ENCODE results near the gene CDKL1. TPM values are rescaled to one million over a fixed set of nuclear protein-coding genes. Genes with fewer than 3 reads are reported as not detected.
"Not testable (repeated sequence)": the region's sequence is repeated elsewhere in the genome, so short reads cannot be mapped to it uniquely, and the experiment has no call there.

CDKL1 gene
- total RNA-seq, 1 experiment from 2014 or later, result 67.8 TPM

- DNase-seq (ENCODE audit: low read depth), result no peak
These were observed 61.3 kb downstream of the CDKL1 start for GRCh38 chr14:50335389-50335788.

- no peak for DNase-seq (ENCODE audit: low read depth)
These were observed 62.5 kb downstream of the CDKL1 start for GRCh38 chr14:50334211-50334610.

DNA sequence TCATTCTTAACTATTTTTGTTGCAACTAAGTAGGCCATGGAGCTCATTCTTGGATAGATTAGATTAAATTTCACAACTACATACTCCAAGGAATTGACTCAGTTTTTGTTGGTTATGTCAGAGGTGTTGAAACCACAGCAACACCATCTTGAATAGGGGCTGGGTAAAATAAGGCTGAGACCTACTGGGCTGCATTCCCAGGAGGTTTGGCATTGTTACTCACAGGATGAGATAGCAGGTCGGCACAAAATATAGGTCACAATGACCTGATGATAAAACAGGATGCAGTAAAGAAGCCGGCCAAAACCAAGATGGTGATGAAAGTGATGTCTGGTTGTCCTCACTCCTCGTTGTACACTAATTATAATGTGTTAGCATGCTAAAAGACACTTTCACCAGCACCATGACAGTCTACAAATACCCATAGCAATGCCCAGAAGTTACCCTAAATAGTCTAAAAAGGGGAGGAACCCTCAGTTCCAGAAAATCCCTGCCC is 63.6 kb downstream of the CDKL1 start:
- DNase-seq (ENCODE audit: low read depth), result peak; percentile 74

GRCh38 chr14:50331596-50331995 is 65.1 kb downstream of the CDKL1 start:
- no peak for DNase-seq (ENCODE audit: low read depth)

- peak; percentile 96 for DNase-seq (ENCODE audit: low read depth)
These were observed 75.5 kb downstream of the CDKL1 start for GRCh38 chr14:50321009-50321660.

DNA sequence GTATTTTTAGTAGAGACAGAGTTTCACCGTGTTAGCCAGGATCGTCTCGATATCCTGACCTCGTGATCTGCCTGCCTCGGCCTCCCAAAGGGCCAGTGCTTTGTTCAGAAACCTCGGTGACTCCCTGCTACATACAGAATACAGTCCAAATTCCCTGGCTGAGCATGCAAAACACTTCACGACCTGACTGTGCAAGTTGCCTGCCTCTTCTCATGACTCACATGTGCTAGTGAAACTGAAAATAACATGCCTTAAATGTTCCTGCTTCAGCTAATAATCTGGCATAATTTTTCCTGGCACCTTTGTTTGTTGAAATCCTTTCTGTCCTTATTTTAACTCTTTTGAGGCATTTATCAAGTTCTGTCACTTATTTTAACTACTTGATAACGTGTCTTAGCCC is 76.4 kb downstream of the CDKL1 start:
- DNase-seq (ENCODE audit: low read depth), result no peak

GRCh38 chr14:50319721-50320120 is 77.0 kb downstream of the CDKL1 start:
- DNase-seq (ENCODE audit: low read depth), result no peak

GRCh38 chr14:50319293-50319692 is 77.4 kb downstream of the CDKL1 start:
- DNase-seq (ENCODE audit: low read depth), result peak; percentile 29

- DNase-seq (ENCODE audit: low read depth), result no peak
These were observed 78.6 kb downstream of the CDKL1 start for GRCh38 chr14:50318031-50318626.

DNA sequence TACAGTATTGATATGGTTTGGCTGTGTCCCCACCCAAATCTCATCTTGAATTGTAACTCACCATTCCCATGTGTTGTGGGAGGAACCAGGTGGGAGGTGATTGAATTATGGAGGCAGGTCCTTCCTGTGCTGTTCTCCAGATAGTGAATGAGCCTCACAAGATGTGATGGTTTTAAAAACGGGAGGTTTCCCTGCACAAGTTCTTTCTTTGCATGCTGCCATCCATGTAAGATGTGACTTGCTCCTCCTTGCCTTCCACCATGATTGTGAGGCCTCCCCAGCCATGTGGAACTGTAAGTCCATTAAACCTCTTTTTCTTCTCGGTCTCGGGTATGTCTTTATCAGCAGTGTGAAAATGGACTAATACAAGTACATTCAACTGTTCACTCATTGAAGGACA is 82.6 kb downstream of the CDKL1 start:
- not testable (repeated sequence) for DNase-seq (ENCODE audit: low read depth)

- no peak for DNase-seq (ENCODE audit: low read depth)
These were observed 84.0 kb downstream of the CDKL1 start for GRCh38 chr14:50312734-50313054.

DNA sequence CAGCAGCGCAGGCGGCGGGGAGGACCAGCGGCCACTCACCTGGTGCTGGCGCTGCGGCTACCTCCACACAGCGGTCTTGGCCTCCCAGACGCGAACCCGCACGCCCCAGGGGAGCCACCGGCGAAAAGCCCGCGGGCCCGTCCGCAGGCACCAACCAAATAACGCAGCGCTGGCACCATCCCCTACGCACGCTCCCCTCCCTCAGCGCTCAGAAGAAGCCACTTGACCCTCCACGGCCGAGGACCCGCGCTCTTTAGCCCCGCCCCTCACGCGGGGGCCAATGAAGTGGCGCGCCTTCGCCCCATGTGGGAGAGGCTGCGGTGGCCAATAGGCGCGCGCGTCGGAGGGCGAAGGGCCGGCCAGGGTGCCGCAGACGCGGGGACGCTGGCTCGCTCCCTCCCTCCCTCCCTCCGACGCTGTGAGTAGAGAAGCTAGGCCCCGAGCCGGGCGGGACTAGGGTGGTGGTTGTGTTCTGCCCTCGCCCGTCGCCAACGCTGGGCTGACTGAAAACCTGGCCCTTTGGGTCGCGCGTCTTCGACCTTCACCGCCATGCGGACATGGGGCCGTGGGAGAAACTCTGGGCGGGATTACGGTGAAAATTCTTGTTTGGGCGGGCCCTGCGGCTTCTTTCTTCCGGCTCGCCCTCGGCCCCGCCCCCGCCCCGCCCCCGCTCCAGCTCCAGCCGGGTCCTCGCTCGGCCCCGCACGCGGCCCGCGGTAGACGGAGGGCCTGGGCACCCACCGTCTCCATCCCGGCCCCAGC is 84.5 kb downstream of the CDKL1 start, which contains the start of the genes DMAC2L and L2HGDH:
DMAC2L (plus strand) TSS at position 353 of the 762 bp plus-strand sequence. CDS start 9,164 bp downstream, outside the sequence.
L2HGDH (minus strand) TSS at position 258 of the 762 bp plus-strand sequence; CDS start at position 179, 79 bp downstream.
- peak; percentile 92 for DNase-seq (ENCODE audit: low read depth)

DNA sequence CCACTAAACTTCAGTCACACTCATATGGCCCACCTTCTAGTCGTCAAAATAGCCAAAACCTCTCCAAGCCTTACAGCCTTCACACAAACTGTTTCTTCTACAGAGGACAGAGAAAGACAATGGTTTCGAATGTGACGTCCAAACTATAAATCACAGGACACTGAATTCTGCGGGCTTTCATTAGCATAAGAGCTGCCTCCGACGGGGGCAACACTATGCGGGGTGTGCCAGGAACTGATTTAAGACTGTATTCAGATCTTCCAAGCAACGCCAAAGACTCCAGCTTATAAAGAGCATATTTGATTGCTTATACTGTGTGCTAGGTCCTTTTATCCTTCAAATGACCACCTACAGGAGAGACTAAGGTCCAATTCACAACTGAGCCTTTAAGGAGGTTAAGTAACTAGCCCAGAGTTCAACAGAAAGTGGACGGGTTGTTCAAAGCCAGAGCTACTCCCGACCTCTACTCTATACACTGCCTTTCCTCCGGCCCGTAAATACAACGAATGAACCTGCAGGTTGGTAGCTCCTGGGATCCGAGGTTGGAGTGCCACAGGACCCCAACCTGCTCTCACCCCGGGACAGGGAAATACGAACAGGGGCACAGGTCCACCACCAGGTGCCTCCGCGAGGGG is 85.2 kb downstream of the CDKL1 start:
- no peak for DNase-seq (ENCODE audit: low read depth)

DNA sequence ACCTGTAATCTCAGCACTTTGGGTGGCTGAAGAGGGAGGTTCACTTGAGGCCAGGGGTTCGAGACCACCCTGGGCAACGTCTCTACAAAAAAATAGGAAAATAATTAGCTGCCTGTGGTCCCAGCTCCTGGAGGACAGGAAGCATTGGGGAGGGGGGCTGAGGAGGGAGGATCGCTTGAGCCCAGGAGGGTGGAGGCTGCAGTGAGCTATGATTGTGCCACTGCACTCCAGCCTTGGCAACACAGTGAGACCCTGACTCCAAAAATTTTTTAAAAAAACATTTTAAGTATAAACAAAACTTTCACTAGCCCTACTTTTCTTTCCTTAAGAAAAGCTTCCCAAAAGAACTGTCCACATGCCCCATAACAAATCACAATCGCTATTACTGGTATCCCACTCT is 86.2 kb downstream of the CDKL1 start:
- no peak for DNase-seq (ENCODE audit: low read depth)

- no peak for DNase-seq (ENCODE audit: low read depth)
These were observed 88.2 kb downstream of the CDKL1 start for GRCh38 chr14:50308363-50308915.

- DNase-seq (ENCODE audit: low read depth), result no peak
These were observed 92.8 kb downstream of the CDKL1 start for GRCh38 chr14:50303744-50304471.

GRCh38 chr14:50301914-50302313 is 94.8 kb downstream of the CDKL1 start:
- DNase-seq (ENCODE audit: low read depth), result no peak

- DNase-seq (ENCODE audit: low read depth), result no peak
These were observed 97.1 kb downstream of the CDKL1 start for GRCh38 chr14:50299585-50299984.

DNA sequence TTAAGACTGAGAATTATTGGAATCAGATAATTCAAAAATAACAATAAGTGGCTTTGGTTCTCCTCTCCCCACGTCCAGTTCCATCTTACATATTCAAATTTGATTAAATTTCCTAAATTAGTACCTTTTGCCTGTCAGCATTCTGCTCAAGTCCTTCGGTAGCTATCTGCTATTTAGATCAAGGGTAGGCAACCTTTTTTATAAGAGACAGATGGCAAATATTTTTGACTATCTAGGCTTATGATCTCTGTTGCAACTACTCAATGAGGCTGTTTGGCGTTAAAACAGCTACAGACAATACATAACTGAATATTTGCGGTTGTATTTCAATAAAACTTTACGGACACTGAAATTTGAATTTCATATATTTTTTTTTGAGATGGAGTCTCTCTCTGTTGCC is 106.4 kb downstream of the CDKL1 start:
- no peak for DNase-seq (ENCODE audit: low read depth)

DNA sequence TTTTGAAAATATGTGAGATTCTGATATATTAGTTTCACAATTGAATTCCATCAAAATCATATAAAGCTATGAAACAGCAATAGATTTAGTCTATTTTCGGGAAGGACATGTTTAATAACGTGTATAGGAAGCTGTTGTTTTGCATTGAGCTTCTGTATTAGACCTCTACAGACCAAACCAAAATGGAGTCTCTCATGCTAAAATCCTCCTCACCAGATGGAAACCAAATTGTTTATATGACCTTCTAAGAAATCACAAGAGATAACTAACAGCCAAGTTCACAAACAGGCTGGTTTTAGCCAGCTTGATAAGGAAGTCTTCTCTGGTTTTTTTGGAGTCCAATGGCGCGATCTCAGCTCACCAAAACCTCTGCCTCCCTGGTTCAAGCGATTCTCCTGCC is 108.5 kb downstream of the CDKL1 start:
- no peak for DNase-seq (ENCODE audit: low read depth)

DNA sequence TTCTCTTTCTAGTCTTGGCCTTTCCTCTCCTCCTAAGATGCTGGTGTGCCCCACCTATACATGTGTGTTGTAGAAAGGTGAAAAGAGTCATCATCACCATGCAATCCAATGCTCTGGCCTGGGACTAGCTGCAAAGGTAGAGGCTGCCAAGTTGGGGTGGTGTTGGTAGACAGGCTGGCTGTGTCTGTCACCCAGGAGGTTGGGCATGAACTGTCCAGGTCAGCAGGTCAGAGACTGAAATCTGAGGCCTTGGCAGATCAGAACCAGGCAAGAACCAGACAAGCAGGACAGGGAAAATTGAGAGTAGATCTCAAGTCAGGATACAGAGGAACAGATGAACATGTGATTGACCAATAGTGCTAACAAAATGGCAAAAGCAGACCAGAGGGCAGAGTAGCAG is 110.8 kb downstream of the CDKL1 start:
- no peak for DNase-seq (ENCODE audit: low read depth)
